Gastrocnemius medialis (tissue), 4 donors: ENCODE data around the gene GRID2. TPM values are rescaled to one million over a fixed set of nuclear protein-coding genes. Genes with fewer than 3 reads are reported as not detected.
A peak's percentile ranks its signal among the peaks of the same experiment; 100 is the strongest.

Source experiments
- ATAC-seq, 2 donors: fragments of 150-250 bp; one replicate each; pipeline ENCODE4 v1.9.1; 2016
- DNase-seq, 2 donors: peaks; one replicate each; pipeline ENCODE4 v3.0.0-alpha.2; 2019
- H3K27ac ChIP-seq, 4 donors: fragments of 200-600 bp; sonication (generic); 1 replicate in 1 of 4; 2 replicates in 3 of 4; pipeline ENCODE4 v1.5.1; 2016 to 2018; ENCODE audit warnings: mild to moderate bottlenecking in 2 of 4, moderate library complexity in 1 of 4
- H3K27me3 ChIP-seq, 3 donors: fragments of 200-600 bp; sonication (generic) in 2 of 3; 1 replicate in 1 of 3; 2 replicates in 2 of 3; pipeline versions ENCODE4 v1.5.1 to v1.6.0; 2016 to 2019; ENCODE audit warnings: mild to moderate bottlenecking in 1 of 3, moderate library complexity in 1 of 3
- H3K36me3 ChIP-seq, 2 donors: fragments of 200-600 bp; sonication (generic) in 1 of 2; one replicate each; pipeline ENCODE4 v1.5.1; 2017 to 2018
- H3K4me1 ChIP-seq, 2 donors: fragments of 200-600 bp; sonication (generic) in 1 of 2; one replicate each; pipeline ENCODE4 v1.5.1; 2016 to 2017; ENCODE audit warnings: mild to moderate bottlenecking in 2 of 2
- H3K4me3 ChIP-seq, 4 donors: fragments of 200-600 bp; sonication (generic) in 3 of 4; 1 replicate in 1 of 4; 2 replicates in 3 of 4; pipeline ENCODE4 v1.5.1; 2016 to 2019; ENCODE audit warnings: mild to moderate bottlenecking in 2 of 4
- H3K9me3 ChIP-seq, 3 donors: fragments of 200-600 bp; sonication (generic) in 2 of 3; 1 replicate in 1 of 3; 2 replicates in 2 of 3; pipeline ENCODE4 v1.5.1; 2016 to 2019
- CTCF ChIP-seq, 5 experiments: fragments of 450-650 bp in 3 of 5; fragments of 200-600 bp in 2 of 5; sonication (generic) in 2 of 5; IDR thresholded peaks in 4 of 5; conservative IDR thresholded peaks in 1 of 5; 1 replicate in 4 of 5; 2 replicates in 1 of 5; pipeline ENCODE4 v1.5.1; 2016 to 2019; ENCODE audit warnings: antibody characterized with exemption in 5 of 5, mild to moderate bottlenecking in 3 of 5, moderate library complexity in 3 of 5
- POLR2A ChIP-seq, 2 donors: fragments of 450-650 bp; IDR thresholded peaks; one replicate each; pipeline ENCODE4 v1.6.1; 2017; ENCODE audit warnings: antibody characterized with exemption in 2 of 2, mild to moderate bottlenecking in 2 of 2, moderate library complexity in 2 of 2
- in situ Hi-C, 4 donors: fragments of 200-750 bp; cut with MboI; loops; one replicate each; pipeline versions ENCODE4 v1.15.0 to v1.8.0; 2017; ENCODE audit warnings: low sequenced_read_pairs in 4 of 4
- intact Hi-C: fragments of 100-400 bp; cut with DNase I; formaldehyde crosslinking; loops from one replicate; pipeline ENCODE4 v1.15.1; 2023; ENCODE audit warnings: low total_unique reads
- total RNA-seq, 4 donors: library from RNA; depleted of rRNA; stranded (reverse); fragments of >200 nt; gene quantifications; one replicate each; pipeline versions ENCODE4 v1.1.0 to v1.2.3, GENCODE V29; 2016

The GRID2 gene
- total RNA-seq, 4 donors from 2014 or later, result not detected

- Histone ChIP-seq H3K36me3 (no peaks in the 10 kb centered on the region), H3K27ac (no peak overlapping the region), H3K9me3 (no peaks in the 10 kb centered on the region), H3K4me1 (peaks cover 0 to 8% of the 10 kb centered on the region in 2 donors), H3K27me3 (peaks cover 29 to 43% (median 33%) of the 10 kb centered on the region in 3 donors), H3K4me3 (no peak overlapping the region)
- in situ Hi-C loops, result no loop called here
- ATAC-seq (no peak), DNase-seq (no peak)
- intact Hi-C loops, result no loop called here
- no peak for TF ChIP-seq POLR2A (IDR thresholded peaks at IDR 0.05)
- TF ChIP-seq CTCF (IDR thresholded peaks at IDR 0.05 in 4 of 5, conservative IDR thresholded peaks at IDR 0.05 in 1 of 5), result no peak
Observed at GRCh38 chr4:92307181-92307580, 3.4 kb downstream of the GRID2 start.

GRCh38 chr4:92307866-92308265, 4.1 kb downstream of the GRID2 start:
- TF ChIP-seq CTCF (IDR thresholded peaks at IDR 0.05 in 4 of 5, conservative IDR thresholded peaks at IDR 0.05 in 1 of 5) (no peak), POLR2A (IDR thresholded peaks at IDR 0.05) (no peak)
- DNase-seq (no peak), ATAC-seq (no peak)
- Histone ChIP-seq H3K27me3 (peaks cover 29 to 38% (median 33%) of the 10 kb centered on the region in 3 donors), H3K4me3 (no peak overlapping the region), H3K36me3 (no peaks in the 10 kb centered on the region), H3K4me1 (peaks cover 0 to 8% of the 10 kb centered on the region in 2 donors), H3K9me3 (no peaks in the 10 kb centered on the region), H3K27ac (no peak overlapping the region)
- intact Hi-C loops (no loop called here), in situ Hi-C loops (no loop called here)

GRCh38 chr4:92317047-92317446, 13.3 kb downstream of the GRID2 start:
- H3K36me3 ChIP-seq, result no peaks in the 10 kb centered on the region
- no peak overlapping the region for H3K27ac ChIP-seq
- H3K9me3 ChIP-seq, result no peaks in the 10 kb centered on the region
- no peaks in the 10 kb centered on the region for H3K4me1 ChIP-seq
- DNase-seq (no peak), ATAC-seq (no peak)
- TF ChIP-seq POLR2A (IDR thresholded peaks at IDR 0.05) (no peak), CTCF (IDR thresholded peaks at IDR 0.05 in 4 of 5, conservative IDR thresholded peaks at IDR 0.05 in 1 of 5) (no peak)
- no peak overlapping the region for H3K4me3 ChIP-seq
- H3K27me3 ChIP-seq, result no peaks in the 10 kb centered on the region
- in situ Hi-C loops, result no loop called here
- intact Hi-C loops, result no loop called here

GRCh38 chr4:92328095-92328494, 24.3 kb downstream of the GRID2 start:
- H3K9me3 ChIP-seq, result no peaks in the 10 kb centered on the region
- in situ Hi-C loops, result no loop called here
- H3K36me3 ChIP-seq, result no peaks in the 10 kb centered on the region
- intact Hi-C loops, result no loop called here
- TF ChIP-seq POLR2A (IDR thresholded peaks at IDR 0.05), result no peak
- TF ChIP-seq CTCF (IDR thresholded peaks at IDR 0.05 in 4 of 5, conservative IDR thresholded peaks at IDR 0.05 in 1 of 5), result no peak
- H3K27me3 ChIP-seq, result no peaks in the 10 kb centered on the region
- H3K4me1 ChIP-seq, result no peaks in the 10 kb centered on the region
- ATAC-seq (no peak), DNase-seq (no peak)
- no peak overlapping the region for H3K27ac ChIP-seq
- no peak overlapping the region for H3K4me3 ChIP-seq

GRCh38 chr4:92333016-92333415, 29.2 kb downstream of the GRID2 start:
- Histone ChIP-seq H3K4me1 (no peaks in the 10 kb centered on the region), H3K27me3 (no peaks in the 10 kb centered on the region), H3K27ac (no peak overlapping the region), H3K4me3 (no peak overlapping the region), H3K9me3 (no peaks in the 10 kb centered on the region), H3K36me3 (no peaks in the 10 kb centered on the region)
- in situ Hi-C loops (no loop called here), intact Hi-C loops (no loop called here)
- no peak for ATAC-seq
- TF ChIP-seq POLR2A (IDR thresholded peaks at IDR 0.05) (no peak), CTCF (IDR thresholded peaks at IDR 0.05 in 4 of 5, conservative IDR thresholded peaks at IDR 0.05 in 1 of 5) (no peak)
- DNase-seq, result peak in 1 of 2 donors; percentile 7
